IMR-90 (cell line): ENCODE data around the gene ARHGEF3. TPM values are rescaled to one million over a fixed set of nuclear protein-coding genes. Genes with fewer than 3 reads are reported as not detected.

Experiments used
- ATAC-seq: fragments of 200-7000 bp; cut with Tn5 transposase; 2 replicates; pipeline ENCODE4 v1.9.1; 2020; ENCODE audit warnings: low read depth, mild to moderate bottlenecking, moderate library complexity
- BruUV-seq: library from RNA; stranded (reverse); fragments of 400-500 nt; replicated peaks from 2 replicates; lab custom pipeline; 2021; lab: Mats Ljungman, UMichigan
- CTCF ChIA-PET: fragments of 300-600 bp; formaldehyde crosslinking; extraction: SDS; loops from one replicate; lab custom pipeline; 2021; ENCODE audit warnings: antibody characterized with exemption; lab: Yijun Ruan, JAX
- POLR2A ChIA-PET: fragments of 300-600 bp; sonication (Branson Sonifier 250); formaldehyde crosslinking; loops from one replicate; lab custom pipeline; 2022; ENCODE audit warnings: antibody characterized with exemption; ENCODE audit not compliant: unreplicated experiment; lab: Charles Lee
- DNase-seq: peaks from one replicate; pipeline ENCODE4 v3.0.0; 2013
- H2AFZ ChIP-seq: replicated peaks from 2 replicates; pipeline ENCODE3; 2013; ENCODE audit warnings: low read length, mild to moderate bottlenecking; ENCODE audit not compliant: poor library complexity
- H2AK5ac ChIP-seq: 2 replicates; pipeline ENCODE4 v1.6.1; 2013; ENCODE audit warnings: low read depth, low read length, inconsistent platforms
- H2AK9ac ChIP-seq: replicated peaks from 2 replicates; pipeline ENCODE3; 2013; ENCODE audit warnings: mild to moderate bottlenecking, low read depth, low read length, moderate library complexity; ENCODE audit not compliant: poor library complexity
- H2BK120ac ChIP-seq: 2 replicates; pipeline ENCODE4 v1.6.1; 2013; ENCODE audit warnings: low read depth, low read length, inconsistent platforms
- H2BK15ac ChIP-seq: 3 replicates; pipeline ENCODE4 v1.6.1; 2013; ENCODE audit warnings: low read depth, low read length, inconsistent platforms
- H2BK20ac ChIP-seq: 2 replicates; pipeline ENCODE4 v1.6.1; 2013; ENCODE audit warnings: low read depth, mild to moderate bottlenecking, inconsistent platforms, low read length, moderate library complexity
- H2BK5ac ChIP-seq: 2 replicates; pipeline ENCODE4 v1.6.1; 2013; ENCODE audit warnings: mild to moderate bottlenecking, low read depth, low read length, inconsistent platforms; ENCODE audit not compliant: poor library complexity, severe bottlenecking
- H3K14ac ChIP-seq: replicated peaks from 2 replicates; pipeline ENCODE4 v1.6.1; 2013; ENCODE audit warnings: low read depth, low read length, inconsistent platforms
- H3K18ac ChIP-seq: 2 replicates; pipeline ENCODE4 v1.6.1; 2013; ENCODE audit warnings: low read depth, low read length, control low read depth
- H3K23ac ChIP-seq: 2 replicates; pipeline ENCODE4 v1.6.1; 2013; ENCODE audit warnings: low read depth, low read length, inconsistent platforms
- H3K27ac ChIP-seq: 2 replicates; pipeline ENCODE4 v1.5.1; 2013; ENCODE audit warnings: mild to moderate bottlenecking, control low read depth, low read length; ENCODE audit not compliant: insufficient read depth
- H3K27me3 ChIP-seq: 2 replicates; pipeline ENCODE4 v1.6.1; 2013; ENCODE audit warnings: low read length; ENCODE audit not compliant: control insufficient read depth, insufficient read depth
- H3K36me3 ChIP-seq: 2 replicates; pipeline ENCODE4 v1.6.1; 2013; ENCODE audit warnings: low read length, mixed read lengths; ENCODE audit not compliant: control insufficient read depth, insufficient read depth
- H3K4ac ChIP-seq: 2 replicates; pipeline ENCODE4 v1.6.1; 2013; ENCODE audit warnings: low read depth, low read length, inconsistent platforms
- H3K4me1 ChIP-seq: 2 replicates; pipeline ENCODE4 v1.6.1; 2013; ENCODE audit warnings: low read length, mixed read lengths; ENCODE audit not compliant: control insufficient read depth, insufficient read depth
- H3K4me2 ChIP-seq: 2 replicates; pipeline ENCODE4 v1.6.1; 2013; ENCODE audit warnings: low read depth, mild to moderate bottlenecking, control low read depth, low read length, moderate library complexity
- H3K4me3 ChIP-seq: 2 replicates; pipeline ENCODE4 v1.5.1; 2013; ENCODE audit warnings: low read depth, mild to moderate bottlenecking, control low read depth, low read length, moderate library complexity; ENCODE audit not compliant: insufficient read depth
- H3K56ac ChIP-seq: 2 replicates; pipeline ENCODE4 v1.6.1; 2013; ENCODE audit warnings: low read length, inconsistent platforms; ENCODE audit not compliant: insufficient read depth; ENCODE audit errors: extremely low read depth
- H3K79me1 ChIP-seq, 2 experiments: 2 replicates each; pipeline ENCODE4 v1.6.1; 2013; ENCODE audit warnings: low read length in 2 of 2, inconsistent platforms in 1 of 2, low read depth in 1 of 2
- H3K9ac ChIP-seq: 2 replicates; pipeline ENCODE4 v1.6.1; 2013; ENCODE audit warnings: low read depth, low read length, control low read depth
- H3K9me1 ChIP-seq: 2 replicates; pipeline ENCODE4 v1.6.1; 2013; ENCODE audit warnings: low read length, inconsistent platforms; ENCODE audit not compliant: insufficient read depth
- H3K9me3 ChIP-seq: 2 replicates; pipeline ENCODE4 v1.6.1; 2013; ENCODE audit warnings: low read length; ENCODE audit not compliant: control insufficient read depth, insufficient read depth
- H4K20me1 ChIP-seq: 2 replicates; pipeline ENCODE4 v1.6.1; 2013; ENCODE audit warnings: low read length, inconsistent platforms; ENCODE audit not compliant: insufficient read depth
- H4K5ac ChIP-seq: 2 replicates; pipeline ENCODE4 v1.6.1; 2013; ENCODE audit warnings: mild to moderate bottlenecking, low read depth, low read length, control low read depth
- H4K8ac ChIP-seq, 2 experiments: 2 replicates each; pipeline ENCODE4 v1.6.1; 2013; ENCODE audit warnings: low read depth in 2 of 2, low read length in 2 of 2, control low read depth in 1 of 2, inconsistent platforms in 1 of 2
- H4K91ac ChIP-seq: 2 replicates; pipeline ENCODE4 v1.6.1; 2013; ENCODE audit warnings: low read depth, low read length, inconsistent platforms; ENCODE audit not compliant: insufficient read depth
- BHLHE40 ChIP-seq: fragments of 150-350 bp; IDR thresholded peaks from 2 replicates; pipeline ENCODE4 v1.6.1; 2016; ENCODE audit warnings: mild to moderate bottlenecking, low read depth, low read length
- CEBPB ChIP-seq: IDR thresholded peaks from 2 replicates; pipeline ENCODE4 v1.6.1; 2012; ENCODE audit warnings: low read depth, low read length, improper control_type of control experiment
- CHD1 ChIP-seq: IDR thresholded peaks from 2 replicates; pipeline ENCODE4 v1.6.1; 2012; ENCODE audit warnings: low read depth, low read length, improper control_type of control experiment
- CTCF ChIP-seq: conservative IDR thresholded peaks from 2 replicates; pipeline ENCODE4 v1.5.1; 2012; ENCODE audit warnings: mild to moderate bottlenecking, low read depth, low read length, improper control_type of control experiment
- ELK1 ChIP-seq: fragments of 150-350 bp; IDR thresholded peaks from 2 replicates; pipeline ENCODE4 v1.6.1; 2016; ENCODE audit warnings: low read depth, mild to moderate bottlenecking, low read length, moderate library complexity, borderline replicate concordance
- FOS ChIP-seq: fragments of 150-350 bp; IDR thresholded peaks from 2 replicates; pipeline ENCODE4 v1.6.1; 2016; ENCODE audit warnings: low read depth, low read length
- MAFK ChIP-seq: IDR thresholded peaks from 2 replicates; pipeline ENCODE4 v1.6.1; 2012; ENCODE audit warnings: low read depth, low read length, improper control_type of control experiment
- MAZ ChIP-seq: IDR thresholded peaks from 2 replicates; pipeline ENCODE4 v1.6.1; 2012; ENCODE audit warnings: low read depth, mild to moderate bottlenecking, low read length, improper control_type of control experiment, moderate library complexity, borderline replicate concordance
- MXI1 ChIP-seq: IDR thresholded peaks from 2 replicates; pipeline ENCODE4 v1.6.1; 2012; ENCODE audit warnings: low read depth, mild to moderate bottlenecking, low read length, moderate library complexity, borderline replicate concordance
- NFE2L2 ChIP-seq: fragments of 150-350 bp; IDR thresholded peaks from 2 replicates; pipeline ENCODE4 v1.6.1; 2016; ENCODE audit warnings: low read depth, mild to moderate bottlenecking, low read length
- POLR2A ChIP-seq: IDR thresholded peaks from 2 replicates; pipeline ENCODE4 v1.6.1; 2012; ENCODE audit warnings: mild to moderate bottlenecking, low read depth, low read length
- RAD21 ChIP-seq: IDR thresholded peaks from 2 replicates; pipeline ENCODE4 v1.6.1; 2012; ENCODE audit warnings: low read length, improper control_type of control experiment
- RCOR1 ChIP-seq: IDR thresholded peaks from 2 replicates; pipeline ENCODE4 v1.6.1; 2012; ENCODE audit warnings: mild to moderate bottlenecking, low read length, improper control_type of control experiment; ENCODE audit not compliant: insufficient replicate concordance
- SMC3 ChIP-seq: fragments of 150-350 bp; IDR thresholded peaks from 2 replicates; pipeline ENCODE4 v1.6.1; 2016; ENCODE audit warnings: low read depth, mild to moderate bottlenecking, antibody characterized with exemption, low read length, moderate library complexity
- USF2 ChIP-seq: fragments of 150-350 bp; IDR thresholded peaks from 2 replicates; pipeline ENCODE4 v1.6.1; 2017; ENCODE audit warnings: mild to moderate bottlenecking, antibody characterized with exemption, low read length, low read depth
- WGBS, 2 experiments: methylation state at CpG; one replicate each; pipeline versions ENCODE4 v1.1.5 to v1.1.7; 2013; ENCODE audit warnings: missing lambda C conversion rate in 2 of 2; ENCODE audit not compliant: insufficient read length in 1 of 2; ENCODE audit errors: extremely low coverage in 2 of 2; 5-methylcytosine and 5-hydroxymethylcytosine counted together
- dilution Hi-C: fragments of 300-500 bp; cut with HindIII; formaldehyde crosslinking; loops from one replicate; pipeline ENCODE4 v1.14.3; 2018; ENCODE audit warnings: low sequenced_read_pairs; ENCODE audit not compliant: unreplicated experiment
- in situ Hi-C: fragments of 300-500 bp; cut with MboI; formaldehyde crosslinking; loops from 3 replicates; pipeline ENCODE4 v1.14.3; 2019; ENCODE audit warnings: low sequenced_read_pairs, inconsistent platforms, mixed read lengths
- intact Hi-C: fragments of 100-400 bp; cut with micrococcal nuclease; formaldehyde crosslinking; loops from 2 replicates; pipeline ENCODE4 v1.10.0; 2022
- polyA plus RNA-seq, 3 experiments: library from polyadenylated mRNA; depleted of rRNA; stranded (reverse); fragments of >200 nt; gene quantifications; 2 replicates each; pipeline ENCODE4 v1.2.3, GENCODE V29; 2012; ENCODE audit warnings: low replicate concordance in 1 of 3
- total RNA-seq: library from RNA; depleted of rRNA; stranded (reverse); fragments of >200 nt; gene quantifications from 2 replicates; pipeline ENCODE4 v1.2.3, GENCODE V29; 2012

Gene ARHGEF3
- total and polyA plus RNA-seq, 2 of the 4 experiments (the other 2 are of a cell fraction): 2.1 to 2.3 TPM

GRCh38 chr3:56781762-56782161 lies 20.0 kb downstream of the ARHGEF3 start:
- no peaks in the 10 kb centered on the region for H3K36me3 ChIP-seq
- no peak overlapping the region for H3K4ac ChIP-seq
- H3K9me1 ChIP-seq: peaks cover 5% of the 10 kb centered on the region; the same call in 1 of the 2 replicates
- H3K4me2 ChIP-seq: no peak overlapping the region
- H3K4me3 ChIP-seq: no peak overlapping the region
- 100% methylated on average over 2 of the region's 2 CpGs; no CpG with 5 or more reads in 1 of the 2 experiments for WGBS, 2 experiments
- H2BK15ac ChIP-seq: no peak overlapping the region
- ATAC-seq (no peak), DNase-seq (no peak)
- in situ Hi-C loops (no loop called here), intact Hi-C loops (loop anchor here (5.0 kb wide), 1 partner anchor 79 kb away; no protein-coding TSS in a partner anchor), dilution Hi-C loops (no loop called here)
- H3K56ac ChIP-seq: no peak overlapping the region
- H4K8ac ChIP-seq: no peak overlapping the region
- no peak overlapping the region for H3K23ac ChIP-seq
- no TSS peak for BruUV-seq
- no peak overlapping the region for H3K9ac ChIP-seq
- H2BK20ac ChIP-seq: no peak overlapping the region
- peaks cover 12% of the 10 kb centered on the region for H3K4me1 ChIP-seq
- H2BK120ac ChIP-seq: no peak overlapping the region
- no peak overlapping the region for H2AK5ac ChIP-seq
- H3K27ac ChIP-seq: no peak overlapping the region
- H2AFZ ChIP-seq: no peak overlapping the region
- no peak for TF ChIP-seq SMC3
- no peak for TF ChIP-seq RCOR1
- no peak for TF ChIP-seq RAD21
- TF ChIP-seq ELK1: no peak
- TF ChIP-seq CTCF: no peak
- TF ChIP-seq BHLHE40: no peak
- no peak for TF ChIP-seq MXI1
- TF ChIP-seq MAZ: no peak
- TF ChIP-seq MAFK: no peak
- no peak for TF ChIP-seq NFE2L2
- TF ChIP-seq USF2: no peak
- no peak for TF ChIP-seq CEBPB
- no peak for TF ChIP-seq FOS
- no peak for TF ChIP-seq CHD1
- TF ChIP-seq POLR2A: no peak
- ChIA-PET POLR2A (interaction anchor here (0.6 kb wide), 1 partner anchor 11 kb away, joined by 3 read pairs; no protein-coding TSS in a partner anchor), CTCF (interaction anchor here (0.6 to 1.4 kb wide), 2 partner anchors 10 to 18 kb away, joined by 3 to 4 read pairs; no protein-coding TSS in a partner anchor)
- no peak overlapping the region for H4K91ac ChIP-seq
- H3K14ac ChIP-seq: no peak overlapping the region
- no peaks in the 10 kb centered on the region for H3K9me3 ChIP-seq
- H3K27me3 ChIP-seq: no peaks in the 10 kb centered on the region
- H2AK9ac ChIP-seq: no peak overlapping the region
- no peaks in the 10 kb centered on the region for H3K79me1 ChIP-seq
- no peak overlapping the region for H4K5ac ChIP-seq
- no peaks in the 10 kb centered on the region for H4K20me1 ChIP-seq
- no peak overlapping the region for H2BK5ac ChIP-seq
- no peak overlapping the region for H3K18ac ChIP-seq
